Measurements from ENCODE around the gene LBHD2. TPM values are rescaled to one million over a fixed set of nuclear protein-coding genes. Genes with fewer than 3 reads are reported as not detected.

Gene LBHD2
- total RNA-seq, 1 experiment from 2014 or later: not detected

DNA sequence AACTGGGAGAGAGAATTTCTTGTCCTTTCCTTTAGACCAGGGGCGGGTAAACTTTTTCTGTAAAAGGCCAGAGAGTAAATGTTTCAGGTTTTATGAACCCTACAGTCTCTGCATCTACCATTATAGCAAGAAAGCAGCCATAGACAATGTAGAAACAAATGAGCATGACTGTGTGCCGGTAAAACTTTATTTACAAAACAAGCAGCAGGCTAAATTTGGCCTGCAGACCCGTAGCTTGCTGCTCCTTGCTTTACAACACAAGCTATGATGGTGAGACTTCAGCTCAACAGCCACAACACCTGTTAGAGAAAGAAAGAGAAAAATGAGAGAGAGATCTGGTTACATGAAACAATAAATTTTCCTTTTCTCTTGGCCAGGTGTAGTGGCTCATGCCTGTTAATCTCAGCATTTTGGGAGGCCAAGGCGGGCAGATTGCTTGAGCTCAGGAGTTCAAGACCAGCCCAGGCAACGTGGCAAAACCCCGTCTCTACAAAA lies 22.5 kb upstream of the LBHD2 start:
- no peak overlapping the region for H3K4me3 ChIP-seq (replicated peaks in 1 of 2; ENCODE audit: low read depth in 1 of 2, low read length in 2 of 2)
- peaks cover 18 to 34% of the 10 kb centered on the region in 2 experiments; a peak in 3 of 4 replicates for H3K4me1 ChIP-seq (ENCODE audit: control insufficient read depth in 1 of 2, insufficient read depth in 2 of 2, low read length in 2 of 2)
- H3K27ac ChIP-seq (ENCODE audit: low read depth, low read length): no peak overlapping the region
- H3K9ac ChIP-seq (ENCODE audit: low read length): no peak overlapping the region
- intact Hi-C loops (cut with micrococcal nuclease): no loop called here
- H3K9me3 ChIP-seq (ENCODE audit: control insufficient read depth in 1 of 2, insufficient read depth in 1 of 2, low read depth in 1 of 2, low read length in 2 of 2): no peaks in the 10 kb centered on the region
- ChIA-PET RAD21 (ENCODE audit: low non-redundant PET in 1 of 2, low total read pairs in 2 of 2, uncharacterized antibody in 2 of 2, unreplicated experiment in 2 of 2) (no interaction called here), POLR2A (no interaction called here), CTCF (interaction anchor here (1.2 kb wide), 1 partner anchor 43 kb away, joined by 4 read pairs; no protein-coding TSS in a partner anchor)
- H4K20me1 ChIP-seq (ENCODE audit: insufficient read depth): no peaks in the 10 kb centered on the region
- no peak for DNase-seq (ENCODE audit: low read depth, low spot score)
- H3K9me2 ChIP-seq (ENCODE audit: insufficient read depth): no peaks in the 10 kb centered on the region
- no peaks in the 10 kb centered on the region for H3K27me3 ChIP-seq (ENCODE audit: insufficient read depth, low read length)
- BruUV-seq (replicated peaks): no TSS peak
- H2AFZ ChIP-seq (ENCODE audit: low read depth, low read length, poor library complexity, severe bottlenecking): no peak overlapping the region
- ATAC-seq: no peak
- no peaks in the 10 kb centered on the region; the same call in 1 of the 2 replicates for H3K79me2 ChIP-seq (ENCODE audit: insufficient read depth, low read length)
- no peak overlapping the region for H3K4me2 ChIP-seq (ENCODE audit: low read length)
- TF ChIP-seq POLR2AphosphoS5 (IDR thresholded peaks at IDR 0.05; ENCODE audit: low read depth, low read length): no peak
- no peak for TF ChIP-seq EGR1 (IDR thresholded peaks at IDR 0.05; ENCODE audit: low read depth)
- TF ChIP-seq YY1 (IDR thresholded peaks at IDR 0.05; ENCODE audit: extremely low read depth, insufficient replicate concordance, low read depth, low read length): no peak
- no peak for TF ChIP-seq CEBPB (IDR thresholded peaks at IDR 0.05; ENCODE audit: low read depth)
- no peak for TF ChIP-seq POLR2A (IDR thresholded peaks at IDR 0.05; ENCODE audit: borderline replicate concordance, extremely low read depth, insufficient read depth, insufficient read length)
- TF ChIP-seq EZH2 (IDR thresholded peaks at IDR 0.05): no peak
- no peak for TF ChIP-seq SRF (IDR thresholded peaks at IDR 0.05; ENCODE audit: low read depth)
- TF ChIP-seq, protein P1, sequence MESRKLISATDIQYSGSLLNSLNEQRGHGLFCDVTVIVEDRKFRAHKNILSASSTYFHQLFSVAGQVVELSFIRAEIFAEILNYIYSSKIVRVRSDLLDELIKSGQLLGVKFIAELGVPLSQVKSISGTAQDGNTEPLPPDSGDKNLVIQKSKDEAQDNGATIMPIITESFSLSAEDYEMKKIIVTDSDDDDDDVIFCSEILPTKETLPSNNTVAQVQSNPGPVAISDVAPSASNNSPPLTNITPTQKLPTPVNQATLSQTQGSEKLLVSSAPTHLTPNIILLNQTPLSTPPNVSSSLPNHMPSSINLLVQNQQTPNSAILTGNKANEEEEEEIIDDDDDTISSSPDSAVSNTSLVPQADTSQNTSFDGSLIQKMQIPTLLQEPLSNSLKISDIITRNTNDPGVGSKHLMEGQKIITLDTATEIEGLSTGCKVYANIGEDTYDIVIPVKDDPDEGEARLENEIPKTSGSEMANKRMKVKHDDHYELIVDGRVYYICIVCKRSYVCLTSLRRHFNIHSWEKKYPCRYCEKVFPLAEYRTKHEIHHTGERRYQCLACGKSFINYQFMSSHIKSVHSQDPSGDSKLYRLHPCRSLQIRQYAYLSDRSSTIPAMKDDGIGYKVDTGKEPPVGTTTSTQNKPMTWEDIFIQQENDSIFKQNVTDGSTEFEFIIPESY (IDR thresholded peaks at IDR 0.05; ENCODE audit: extremely low read depth, insufficient replicate concordance, low read length): no peak
- TF ChIP-seq CBX3 (IDR thresholded peaks at IDR 0.05; ENCODE audit: low read depth): no peak
- no peak for TF ChIP-seq REST (IDR thresholded peaks at IDR 0.05; ENCODE audit: low read depth)
- TF ChIP-seq TCF7L2 (IDR thresholded peaks at IDR 0.05; ENCODE audit: borderline replicate concordance, extremely low read depth, insufficient read depth, insufficient read length): no peak
- TF ChIP-seq JUND (IDR thresholded peaks at IDR 0.05): no peak
- TF ChIP-seq RAD21 (IDR thresholded peaks at IDR 0.05; ENCODE audit: low read depth): no peak
- TF ChIP-seq ELF1 (IDR thresholded peaks at IDR 0.05; ENCODE audit: borderline replicate concordance, low read depth): no peak
- no peak for TF ChIP-seq FOSL1 (IDR thresholded peaks at IDR 0.05; ENCODE audit: low read depth)
- TF ChIP-seq ZFX (IDR thresholded peaks at IDR 0.05): no peak
- TF ChIP-seq EZH2phosphoT487 (IDR thresholded peaks at IDR 0.05; ENCODE audit: borderline replicate concordance): no peak
- TF ChIP-seq SP1 (IDR thresholded peaks at IDR 0.05; ENCODE audit: low read depth): no peak
- TF ChIP-seq ZNF274 (IDR thresholded peaks at IDR 0.05; ENCODE audit: low read depth, low read length): no peak
- TF ChIP-seq, protein P2, sequence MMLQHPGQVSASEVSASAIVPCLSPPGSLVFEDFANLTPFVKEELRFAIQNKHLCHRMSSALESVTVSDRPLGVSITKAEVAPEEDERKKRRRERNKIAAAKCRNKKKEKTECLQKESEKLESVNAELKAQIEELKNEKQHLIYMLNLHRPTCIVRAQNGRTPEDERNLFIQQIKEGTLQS (IDR thresholded peaks at IDR 0.05): no peak
- H3K36me3 ChIP-seq (ENCODE audit: control insufficient read depth in 1 of 2, insufficient read depth in 2 of 2, low read length in 2 of 2): no peaks in the 10 kb centered on the region
